K562 (cell line): ENCODE data around the gene TNIK. TPM values are rescaled to one million over a fixed set of nuclear protein-coding genes. Genes with fewer than 3 reads are reported as not detected.

Experiments used
- ATAC-seq: fragments of 200-7000 bp; cut with Tn5 transposase; 3 replicates; pipeline ENCODE4 v1.9.1; 2020; ENCODE audit warnings: moderate library complexity
- BruUV-seq: library from RNA; stranded (reverse); fragments of 400-500 nt; replicated peaks from 2 replicates; lab custom pipeline; 2021; lab: Mats Ljungman, UMichigan
- CTCF ChIA-PET: fragments of 300-600 bp; formaldehyde crosslinking; extraction: SDS; loops from one replicate; lab custom pipeline; 2021; ENCODE audit warnings: low intra/inter-chr PET ratio; lab: Yijun Ruan, JAX
- POLR2A ChIA-PET: fragments of 300-600, 350-650 bp; sonication (Branson Sonifier 250); formaldehyde crosslinking; extraction: SDS; loops from one replicate; lab custom pipeline; 2021; ENCODE audit warnings: antibody characterized with exemption, inconsistent platforms; lab: Yijun Ruan, JAX
- DNase-seq, 4 experiments: peaks; one replicate each; pipeline versions ENCODE4 v3.0.0 to v3.0.0-alpha.2; 2011 to 2018; ENCODE audit warnings: low spot score in 3 of 4, mixed read lengths in 3 of 4; ENCODE audit errors: extremely low read depth in 1 of 4
- FAIRE-seq: peaks from 2 replicates; lab custom pipeline; 2011; peaks lifted over from hg19 to GRCh38; lab: Jason Lieb, UNC
- H2AFZ ChIP-seq: 2 replicates; pipeline ENCODE4 v1.6.0; 2011; ENCODE audit warnings: low read depth, low read length, control low read depth, inconsistent platforms
- H3K27ac ChIP-seq: fragments of 200-600 bp; 3 replicates; pipeline ENCODE4 v1.8.0; 2011; ENCODE audit warnings: low read depth, mild to moderate bottlenecking, control low read depth, inconsistent platforms, low read length, moderate library complexity, mixed read lengths; ENCODE audit errors: extremely low read depth
- H3K27me3 ChIP-seq, 2 experiments: fragments of 300-600 bp in 1 of 2; 2 replicates in 1 of 2; 3 replicates in 1 of 2; pipeline versions ENCODE4 v1.6.0 to v1.8.0; 2011; ENCODE audit warnings: inconsistent platforms in 2 of 2, low read length in 2 of 2, mild to moderate bottlenecking in 1 of 2, mixed read lengths in 1 of 2, moderate library complexity in 1 of 2; ENCODE audit not compliant: control insufficient read depth in 2 of 2, insufficient read depth in 2 of 2
- H3K36me3 ChIP-seq: fragments of 300-600 bp; 3 replicates; pipeline ENCODE4 v1.8.0; 2011; ENCODE audit warnings: mild to moderate bottlenecking, low read length, inconsistent platforms; ENCODE audit not compliant: control insufficient read depth, insufficient read depth
- H3K4me1 ChIP-seq, 2 experiments: fragments of 200-600 bp in 1 of 2; replicated peaks in 1 of 2; 2 replicates in 1 of 2; 3 replicates in 1 of 2; pipeline versions ENCODE4 v1.5.1 to v1.8.0; 2011; ENCODE audit warnings: inconsistent platforms in 2 of 2, low read length in 2 of 2, mild to moderate bottlenecking in 1 of 2, mixed read lengths in 1 of 2, moderate library complexity in 1 of 2; ENCODE audit not compliant: control insufficient read depth in 2 of 2, insufficient read depth in 2 of 2
- H3K4me2 ChIP-seq: 2 replicates; pipeline ENCODE4 v1.6.1; 2011; ENCODE audit warnings: low read length, control low read depth, inconsistent platforms, mixed read lengths; ENCODE audit not compliant: insufficient read depth
- H3K4me3 ChIP-seq: fragments of 200-600 bp; sonication (generic), shearing (Covaris generic); 2 replicates; pipeline ENCODE4 v1.5.1; 2016; ENCODE audit warnings: control low read depth, inconsistent platforms
- H3K79me2 ChIP-seq: fragments of 200-600 bp; 3 replicates; pipeline ENCODE4 v1.8.0; 2011; ENCODE audit warnings: low read length, inconsistent platforms; ENCODE audit not compliant: control insufficient read depth, insufficient read depth
- H3K9ac ChIP-seq, 2 experiments: 2 replicates each; pipeline versions ENCODE4 v1.6.0 to v1.6.1; 2011; ENCODE audit warnings: low read depth in 2 of 2, low read length in 2 of 2, control low read depth in 1 of 2, inconsistent platforms in 1 of 2, mild to moderate bottlenecking in 1 of 2, mixed read lengths in 1 of 2; ENCODE audit not compliant: insufficient read depth in 1 of 2
- H3K9me1 ChIP-seq: one replicate; pipeline ENCODE4 v1.6.0; 2011; ENCODE audit warnings: inconsistent platforms, mild to moderate bottlenecking, low read length, moderate library complexity; ENCODE audit not compliant: control insufficient read depth, insufficient read depth
- H3K9me3 ChIP-seq: replicated peaks from 2 replicates; pipeline ENCODE4 v1.5.1; 2011; ENCODE audit warnings: low read depth, low read length, inconsistent platforms; ENCODE audit not compliant: control insufficient read depth, insufficient read depth
- H4K20me1 ChIP-seq: replicated peaks from 2 replicates; pipeline ENCODE4 v1.6.1; 2011; ENCODE audit warnings: low read length, inconsistent platforms, mixed read lengths; ENCODE audit not compliant: control insufficient read depth, insufficient read depth
- BRD9 ChIP-seq: fragments of 450-650 bp; IDR thresholded peaks from 2 replicates; pipeline ENCODE4 v1.6.1; 2018; ENCODE audit warnings: low read depth; ENCODE audit not compliant: partially characterized antibody
- HCFC1 ChIP-seq: IDR thresholded peaks from 2 replicates; pipeline ENCODE4 v1.6.1; 2012; ENCODE audit warnings: low read depth, low read length, improper control_type of control experiment
- HDAC1 ChIP-seq, 2 experiments: fragments of 450-650 bp; IDR thresholded peaks; 2 replicates each; pipeline ENCODE4 v1.6.1; 2016 to 2017; ENCODE audit warnings: inconsistent platforms in 1 of 2, mild to moderate bottlenecking in 1 of 2, moderate library complexity in 1 of 2
- HNRNPH1 ChIP-seq: fragments of 200-400 bp; formaldehyde crosslinking; optimal IDR thresholded peaks from 2 replicates; pipeline ENCODE3; 2017; ENCODE audit warnings: low read depth, mild to moderate bottlenecking, low read length, moderate library complexity
- KLF16 ChIP-seq: IDR thresholded peaks from 2 replicates; pipeline ENCODE4 v1.6.1; 2016; ENCODE audit warnings: antibody characterized with exemption
- OTX1 ChIP-seq: fragments of 450-650 bp; formaldehyde crosslinking; IDR thresholded peaks from 2 replicates; pipeline ENCODE4 v1.4.0; 2022; ENCODE audit warnings: mild to moderate bottlenecking
- SRSF7 ChIP-seq: fragments of 200-400 bp; formaldehyde crosslinking; optimal IDR thresholded peaks from 2 replicates; pipeline ENCODE3; 2017; ENCODE audit warnings: mild to moderate bottlenecking, low read depth, low read length
- WHSC1 ChIP-seq: IDR thresholded peaks from one replicate; pipeline ENCODE4 v1.6.1; 2012; ENCODE audit warnings: low read length, control low read depth, inconsistent platforms
- ZBTB8A ChIP-seq: fragments of 450-650 bp; IDR thresholded peaks from 2 replicates; pipeline ENCODE4 v1.6.1; 2018; ENCODE audit warnings: mild to moderate bottlenecking, moderate library complexity; ENCODE audit not compliant: partially characterized antibody
- ZNF12 ChIP-seq: sonication (generic); formaldehyde crosslinking; IDR thresholded peaks from 2 replicates; pipeline ENCODE4 v1.4.0; 2020; ENCODE audit warnings: mild to moderate bottlenecking, missing genetic modification reagents
- ZNF121 ChIP-seq: sonication (generic); formaldehyde crosslinking; conservative IDR thresholded peaks from 2 replicates; pipeline ENCODE4 v1.8.0; 2022; ENCODE audit warnings: missing genetic modification reagents
- ZNF146 ChIP-seq: IDR thresholded peaks from one replicate; pipeline ENCODE4 v1.6.1; 2018; ENCODE audit warnings: missing compliant biosample characterization; ENCODE audit not compliant: unreplicated experiment
- WGBS: fragments of 100-300 bp; shearing (Covaris generic); methylation state at CpG from one replicate; pipeline ENCODE4 v1.1.6; 2016; ENCODE audit warnings: low coverage, mixed read lengths; ENCODE audit not compliant: insufficient coverage; ENCODE audit errors: missing lambda C conversion rate; 5-methylcytosine and 5-hydroxymethylcytosine counted together
- in situ Hi-C: fragments of 300-500 bp; cut with MboI; formaldehyde crosslinking; loops from 4 replicates; pipeline ENCODE4 v1.15.0; 2018; ENCODE audit warnings: inconsistent platforms, mixed read lengths
- intact Hi-C: fragments of 100-400 bp; cut with micrococcal nuclease; formaldehyde crosslinking; loops from 2 replicates; pipeline ENCODE4 v1.14.2; 2022
- polyA plus RNA-seq, 8 experiments: library from polyadenylated mRNA; depleted of rRNA in 4 of 8; stranded (reverse) in 5 of 8; unstranded in 3 of 8; fragments of >200 nt; fragmentation: Nextera tagmentation in 2 of 8; fragmentation: Illumina TruSeq in 1 of 8; extraction: Ambion mirVana in 2 of 8; extraction: Trizol in 1 of 8; gene quantifications; 2 replicates each; pipeline versions ENCODE4 v1.2.1 to v1.2.3, GENCODE V29; 2011 to 2014; ENCODE audit warnings: inconsistent platforms in 1 of 8, missing spikeins in 1 of 8
- total RNA-seq, 7 experiments: library from RNA; depleted of rRNA in 6 of 7; stranded (reverse); fragments of >200 nt in 6 of 7; fragmentation: Illumina TruSeq in 2 of 7; extraction: Trizol in 2 of 7; gene quantifications; 2 replicates each; pipeline versions ENCODE4 v1.2.1 to v1.2.3, GENCODE V29; 2011 to 2021; ENCODE audit warnings: low replicate concordance in 1 of 7
- TF ChIP-seq, protein P1 (sequence below): sonication (generic); formaldehyde crosslinking; IDR thresholded peaks from 2 replicates; pipeline ENCODE4 v1.8.0; 2022; ENCODE audit warnings: mild to moderate bottlenecking, low read depth, missing genetic modification reagents
- TF ChIP-seq, protein P2 (sequence below): IDR thresholded peaks from 3 replicates; pipeline ENCODE4 v1.6.1; 2011; ENCODE audit warnings: borderline replicate concordance, mild to moderate bottlenecking; ENCODE audit not compliant: insufficient read length, insufficient read depth

Gene TNIK
- total and polyA plus RNA-seq, 9 of the 15 experiments (the other 6 are each of a cell fraction or from before 2014, with no cell fraction given): 6.6 to 39.0 (median 24.7) TPM

DNA sequence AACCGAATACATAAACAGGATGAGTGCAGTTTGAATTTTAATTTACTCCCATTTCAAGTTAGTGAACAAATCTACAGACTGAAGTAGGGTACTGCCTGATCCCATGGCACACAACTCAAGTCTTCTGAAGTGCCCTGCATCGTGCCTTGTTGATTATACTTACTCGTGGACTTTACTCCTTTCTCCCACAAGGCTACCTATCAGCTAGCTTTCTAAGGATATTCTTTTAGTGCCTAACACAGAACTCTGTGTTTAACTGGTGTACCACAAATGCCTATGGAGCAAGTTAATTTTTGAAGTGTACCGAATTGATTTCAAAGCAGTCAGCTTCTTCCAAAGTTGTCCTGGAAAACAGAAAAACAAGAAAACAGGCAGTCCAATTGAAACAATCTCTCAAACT lies 119.8 kb downstream of the TNIK start:
- ATAC-seq (no peak), FAIRE-seq (no peak), DNase-seq (no peak)
- H2AFZ ChIP-seq: no peak overlapping the region
- BruUV-seq: no TSS peak
- no peak overlapping the region for H3K9ac ChIP-seq
- intact Hi-C loops: no loop called here
- in situ Hi-C loops: no loop called here
- H3K9me1 ChIP-seq: no peaks in the 10 kb centered on the region
- no peaks in the 10 kb centered on the region for H3K9me3 ChIP-seq
- WGBS: 84% methylated on average over 4 of the region's 4 CpGs
- 0 out of 3 replicates have a peak, but pooled peaks cover 2% of the 10 kb centered on the region for H3K79me2 ChIP-seq
- no peaks in the 10 kb centered on the region for H3K27me3 ChIP-seq
- H3K36me3 ChIP-seq: no peaks in the 10 kb centered on the region; the same call in 2 of the 3 replicates
- H4K20me1 ChIP-seq: no peaks in the 10 kb centered on the region
- H3K4me2 ChIP-seq: no peak overlapping the region
- H3K27ac ChIP-seq: no peak overlapping the region
- CTCF ChIA-PET: no interaction called here
- H3K4me3 ChIP-seq: no peak overlapping the region
- peaks cover 0 to 3% of the 10 kb centered on the region in 2 experiments; a peak in 2 of 5 replicates for H3K4me1 ChIP-seq
- POLR2A ChIA-PET: interaction anchor here (0.8 to 1.2 kb wide), 3 partner anchors 9 to 14 kb away, joined by 3 read pairs; no protein-coding TSS in a partner anchor
- TF ChIP-seq BRD9 (no peak), HCFC1 (no peak), OTX1 (CRISPR knock-in tag) (no peak), ZBTB8A (no peak), HNRNPH1 (no peak), WHSC1 (no peak), ZNF12 (no peak), SRSF7 (no peak), KLF16 (no peak), HDAC1 (IDR thresholded peaks at IDR 0.05) (no peak), ZNF146 (CRISPR knock-in tag) (no peak), ZNF121 (no peak)
- TF ChIP-seq, protein P1, sequence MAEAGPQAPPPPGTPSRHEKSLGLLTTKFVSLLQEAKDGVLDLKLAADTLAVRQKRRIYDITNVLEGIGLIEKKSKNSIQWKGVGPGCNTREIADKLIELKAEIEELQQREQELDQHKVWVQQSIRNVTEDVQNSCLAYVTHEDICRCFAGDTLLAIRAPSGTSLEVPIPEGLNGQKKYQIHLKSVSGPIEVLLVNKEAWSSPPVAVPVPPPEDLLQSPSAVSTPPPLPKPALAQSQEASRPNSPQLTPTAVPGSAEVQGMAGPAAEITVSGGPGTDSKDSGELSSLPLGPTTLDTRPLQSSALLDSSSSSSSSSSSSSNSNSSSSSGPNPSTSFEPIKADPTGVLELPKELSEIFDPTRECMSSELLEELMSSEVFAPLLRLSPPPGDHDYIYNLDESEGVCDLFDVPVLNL (CRISPR knock-in tag): no peak
- TF ChIP-seq, protein P2, sequence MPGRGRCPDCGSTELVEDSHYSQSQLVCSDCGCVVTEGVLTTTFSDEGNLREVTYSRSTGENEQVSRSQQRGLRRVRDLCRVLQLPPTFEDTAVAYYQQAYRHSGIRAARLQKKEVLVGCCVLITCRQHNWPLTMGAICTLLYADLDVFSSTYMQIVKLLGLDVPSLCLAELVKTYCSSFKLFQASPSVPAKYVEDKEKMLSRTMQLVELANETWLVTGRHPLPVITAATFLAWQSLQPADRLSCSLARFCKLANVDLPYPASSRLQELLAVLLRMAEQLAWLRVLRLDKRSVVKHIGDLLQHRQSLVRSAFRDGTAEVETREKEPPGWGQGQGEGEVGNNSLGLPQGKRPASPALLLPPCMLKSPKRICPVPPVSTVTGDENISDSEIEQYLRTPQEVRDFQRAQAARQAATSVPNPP: no peak
